HG03103 (cell line): ENCODE measurements around the gene NDUFC2.
"Not testable (repeated sequence)": the region's sequence is repeated elsewhere in the genome, so short reads cannot be mapped to it uniquely, and the experiment has no call there.

ENCODE experiments used
- ATAC-seq: cut with Tn5 transposase; IDR thresholded peaks from one replicate; pipeline ENCODE4 v1.9.1; 2021; ENCODE audit warnings: low read depth; ENCODE audit not compliant: unreplicated experiment

Gene NDUFC2

DNA sequence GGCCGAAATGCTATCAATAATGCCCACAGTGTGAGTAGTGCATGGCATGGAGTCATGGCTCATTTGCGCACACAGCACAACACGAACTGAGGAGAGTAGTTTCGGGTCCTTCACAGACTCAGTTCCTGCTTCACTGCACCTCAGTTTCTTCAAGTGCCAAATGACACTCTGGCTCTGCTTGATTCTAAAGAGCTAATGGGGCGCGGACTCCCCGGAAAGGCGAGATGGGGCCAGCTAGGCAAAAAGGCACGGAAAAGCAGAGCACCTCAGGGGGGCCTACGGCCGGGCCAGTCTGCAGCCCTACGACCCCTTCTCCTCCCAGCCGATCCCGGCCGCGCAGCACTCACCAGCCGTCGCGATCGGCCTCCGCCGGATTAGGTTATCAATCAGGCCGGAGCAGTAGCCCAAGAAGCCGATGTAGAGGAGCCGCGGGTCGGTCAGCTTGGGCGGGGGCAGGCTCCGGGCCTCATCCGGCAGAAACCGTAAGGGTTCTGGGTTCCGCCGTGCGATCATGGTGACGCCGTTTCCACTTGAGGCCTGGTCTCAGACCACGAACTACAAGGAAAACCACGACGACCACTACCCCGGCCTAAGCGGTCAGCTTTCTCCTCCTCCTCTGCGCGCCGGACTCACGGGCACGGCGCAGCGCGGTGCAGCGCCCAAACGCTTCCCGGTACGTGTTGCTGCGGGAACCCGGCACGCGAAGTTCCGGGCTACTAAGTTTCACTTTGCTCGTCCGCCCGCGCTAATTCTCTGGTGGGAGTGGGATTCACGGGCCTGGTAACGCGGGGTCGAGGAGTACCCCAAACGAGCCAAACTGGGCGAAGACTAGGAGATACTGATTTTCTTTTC lies at the start of gene NDUFC2:
Gene NDUFC2, minus strand, starts transcription at position 631 of the 852 bp plus-strand sequence. Its CDS starts 118 bp downstream, at position 513.
- ATAC-seq: peak; percentile 67

DNA sequence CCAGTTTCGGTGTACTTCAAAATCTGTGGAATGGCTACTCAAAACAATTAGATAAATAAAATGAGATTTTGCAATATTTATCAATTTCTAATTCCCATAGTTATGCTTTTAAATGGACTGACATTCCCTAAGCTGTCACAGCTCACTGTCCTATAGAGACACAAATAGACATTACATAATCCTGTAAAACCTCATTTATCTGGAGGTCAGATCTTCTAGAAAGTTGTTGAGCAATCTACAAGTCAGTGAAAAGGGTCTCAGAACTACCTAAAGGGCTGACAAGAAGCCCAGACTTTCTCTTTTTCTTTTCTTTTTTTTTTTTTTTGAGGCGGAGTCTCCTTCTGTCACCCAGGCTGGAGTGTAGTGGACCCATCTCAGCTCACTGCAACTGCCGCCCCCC lies 47.7 kb upstream of the NDUFC2 start:
- ATAC-seq: no peak

DNA sequence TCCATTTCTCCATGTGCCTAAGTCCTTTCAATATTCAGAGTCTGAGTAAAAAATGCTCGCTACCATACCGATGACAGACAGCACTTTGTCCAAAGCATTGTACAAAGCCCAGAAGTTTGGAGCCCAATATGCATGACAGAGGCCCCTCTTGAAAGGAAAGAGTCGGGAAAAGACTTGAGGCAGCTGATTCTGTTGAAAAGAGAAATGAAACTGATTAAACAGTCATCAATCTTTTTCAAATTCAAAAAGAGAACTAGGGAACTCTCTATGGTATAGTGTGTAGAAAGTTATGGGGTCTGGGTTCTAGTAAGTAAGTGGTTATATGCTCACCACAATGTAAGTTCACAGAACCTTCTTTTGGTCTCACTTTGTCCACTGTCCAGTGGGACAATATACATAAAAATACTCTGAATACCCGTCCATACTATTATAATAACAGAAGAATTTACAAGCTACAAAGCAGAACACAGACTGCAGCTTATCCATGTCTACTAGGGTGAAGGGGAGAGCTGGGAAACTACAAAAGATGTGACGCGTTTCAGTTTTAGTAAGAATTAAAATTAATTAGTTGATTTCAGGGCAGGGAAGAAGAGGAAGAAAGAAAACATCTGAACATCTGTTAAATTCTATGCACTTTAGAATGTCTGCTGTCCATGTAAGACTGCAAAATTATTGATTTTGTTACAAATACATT lies 33.1 kb upstream of the NDUFC2 start:
- ATAC-seq: peak; percentile 51

DNA sequence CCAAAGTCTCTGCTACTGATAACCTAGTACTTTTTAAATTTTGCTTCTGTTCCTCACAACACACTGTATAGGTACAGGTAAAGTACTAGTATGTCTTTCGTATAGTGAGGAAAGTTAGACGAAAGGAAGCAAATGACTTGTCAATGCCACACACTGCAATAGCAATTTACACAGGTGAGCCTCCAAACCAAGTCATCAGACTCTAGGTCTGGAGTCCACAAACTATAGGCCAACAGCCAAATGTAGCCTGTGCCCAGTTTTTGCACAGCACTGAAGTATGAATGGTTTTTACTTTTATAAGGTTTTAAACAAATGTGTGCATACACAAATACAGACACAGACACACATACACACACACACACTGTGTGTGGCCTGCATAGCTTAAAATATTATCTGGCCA lies 31.6 kb upstream of the NDUFC2 start:
- ATAC-seq: no peak

DNA sequence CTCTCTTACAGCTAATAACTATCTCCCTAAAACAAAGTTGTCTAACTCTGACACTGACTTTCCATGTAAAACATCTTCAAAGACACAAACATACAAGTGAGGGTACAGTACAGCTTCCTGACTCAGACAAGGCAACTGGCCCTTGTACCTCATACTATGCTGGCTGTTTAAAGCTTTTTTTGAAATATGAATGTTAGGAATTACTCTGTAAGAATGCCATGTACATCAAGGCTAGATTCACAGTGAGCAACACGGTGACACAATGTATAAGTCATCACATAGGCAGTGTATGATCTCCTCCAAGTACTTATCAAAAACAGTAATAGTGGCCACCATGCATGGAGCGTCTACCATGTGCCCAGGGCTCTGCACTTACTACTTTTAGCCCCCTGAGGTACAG lies 31.2 kb upstream of the NDUFC2 start:
- no peak for ATAC-seq

DNA sequence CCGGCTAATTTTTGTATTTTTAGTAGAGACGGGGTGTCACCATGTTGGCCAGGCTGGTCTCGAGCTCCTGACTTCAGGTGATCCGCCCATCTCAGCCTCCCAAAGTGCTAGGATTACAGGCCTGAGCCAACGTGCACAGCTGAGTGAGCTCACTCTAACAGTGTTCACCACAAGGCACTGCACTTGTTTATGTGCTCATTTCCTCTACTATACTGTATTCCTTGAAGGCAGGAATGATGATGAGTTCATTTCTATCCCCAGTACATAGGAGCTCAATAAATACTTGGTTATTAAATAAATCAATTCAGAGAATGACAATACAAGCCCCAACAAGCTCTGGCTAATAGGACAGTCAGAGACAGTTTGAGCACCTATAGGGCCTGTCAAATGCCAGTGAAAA lies 30.7 kb upstream of the NDUFC2 start:
- ATAC-seq: no peak

DNA sequence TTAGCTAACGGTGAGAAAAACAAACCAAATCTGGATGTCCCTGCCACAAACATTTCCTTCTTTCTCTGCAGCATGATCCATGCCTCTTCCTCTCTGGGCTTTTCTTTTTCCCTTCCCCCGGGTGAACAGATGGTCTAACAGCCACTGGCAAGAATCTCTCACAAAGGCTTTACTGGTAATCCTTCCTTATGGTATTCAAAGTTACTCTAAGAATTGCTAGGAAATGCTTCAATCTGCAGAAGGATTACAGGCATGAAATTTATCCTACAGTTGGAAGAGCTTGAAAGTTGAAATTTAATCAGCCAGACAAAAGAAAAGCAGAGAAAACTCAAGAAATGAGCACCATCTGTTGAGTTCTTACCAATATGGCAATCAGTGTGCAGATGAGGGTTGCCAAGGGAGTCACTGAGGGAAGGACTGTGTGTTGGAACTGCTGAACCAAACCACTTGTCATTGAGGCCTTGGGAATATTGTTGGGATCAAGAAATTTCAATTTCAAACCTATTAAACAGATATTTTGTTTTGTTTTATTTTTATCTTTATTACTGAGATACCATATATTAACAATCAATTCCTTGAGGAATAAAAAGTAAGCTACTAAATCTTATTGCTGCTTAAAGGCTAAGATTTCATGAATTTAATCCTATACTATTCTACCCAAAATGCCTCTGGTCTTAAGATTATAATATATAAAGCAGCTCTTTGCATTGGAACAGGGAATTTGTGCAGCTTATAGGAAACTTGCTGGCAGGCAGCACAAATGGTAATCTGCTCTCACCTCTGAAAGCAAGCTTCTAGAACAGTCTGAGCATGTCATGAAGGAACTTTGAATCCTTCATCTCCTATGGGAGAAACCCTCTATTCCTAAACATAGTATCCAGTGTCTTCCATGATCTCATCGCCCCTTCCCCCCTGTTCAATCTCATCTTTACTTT lies 29.7 kb upstream of the NDUFC2 start:
- ATAC-seq: no peak

DNA sequence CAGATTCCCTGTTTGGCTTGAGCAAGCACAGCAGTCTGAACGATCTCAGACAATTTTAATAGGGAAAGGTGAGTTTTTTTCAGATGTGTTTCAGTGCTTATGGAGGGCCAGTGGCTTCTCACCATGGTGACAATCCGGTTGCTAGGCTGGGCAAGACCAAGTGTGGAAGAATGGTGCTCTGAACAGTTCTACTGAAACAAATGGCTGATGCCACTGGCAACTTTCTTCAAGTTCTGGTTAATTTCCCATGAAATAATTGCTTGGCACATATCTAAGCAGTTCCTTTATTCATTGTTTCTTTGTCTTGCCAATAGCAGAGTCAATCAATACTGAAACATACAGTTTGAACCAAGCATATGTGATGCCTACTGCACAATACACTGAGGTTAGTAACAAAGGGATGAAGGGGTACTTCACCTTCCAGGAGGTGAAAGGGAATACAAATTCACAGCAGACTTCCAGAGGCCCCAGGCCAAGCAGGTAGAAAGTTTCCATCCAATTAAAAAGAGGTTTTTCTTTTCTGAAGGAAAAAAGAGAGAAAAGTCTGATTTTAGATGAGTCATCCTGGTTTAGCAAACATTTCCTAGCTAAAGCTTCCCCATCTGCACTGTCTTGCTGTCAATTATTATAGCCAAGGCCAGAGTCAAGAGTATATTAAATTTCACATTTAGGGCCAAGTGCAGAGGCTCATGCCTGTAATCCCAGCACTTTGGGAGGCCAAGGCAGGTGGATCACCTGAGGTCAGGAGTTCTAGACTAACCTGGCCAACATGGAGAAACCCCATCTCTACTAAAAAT lies 21.2 kb upstream of the NDUFC2 start:
- no peak for ATAC-seq

DNA sequence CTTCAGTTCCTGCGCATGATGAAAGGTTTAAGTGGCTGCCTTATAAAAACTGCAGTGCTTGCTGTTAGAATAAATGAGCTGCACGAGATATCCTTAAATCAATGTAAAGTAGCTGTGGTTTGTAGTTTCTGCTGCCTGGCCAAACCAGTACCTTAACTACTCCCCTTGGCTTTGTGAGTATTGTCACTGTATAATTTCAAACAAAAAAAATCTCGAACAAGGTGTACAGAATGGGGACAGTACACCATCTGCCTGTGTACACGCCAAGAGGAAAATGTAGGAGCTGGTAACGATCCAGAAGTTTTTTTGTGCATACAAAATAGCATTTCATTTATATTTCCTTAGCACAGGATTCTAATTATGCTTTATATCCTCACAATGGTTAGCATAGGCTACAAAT lies 20.6 kb upstream of the NDUFC2 start:
- ATAC-seq: no peak

DNA sequence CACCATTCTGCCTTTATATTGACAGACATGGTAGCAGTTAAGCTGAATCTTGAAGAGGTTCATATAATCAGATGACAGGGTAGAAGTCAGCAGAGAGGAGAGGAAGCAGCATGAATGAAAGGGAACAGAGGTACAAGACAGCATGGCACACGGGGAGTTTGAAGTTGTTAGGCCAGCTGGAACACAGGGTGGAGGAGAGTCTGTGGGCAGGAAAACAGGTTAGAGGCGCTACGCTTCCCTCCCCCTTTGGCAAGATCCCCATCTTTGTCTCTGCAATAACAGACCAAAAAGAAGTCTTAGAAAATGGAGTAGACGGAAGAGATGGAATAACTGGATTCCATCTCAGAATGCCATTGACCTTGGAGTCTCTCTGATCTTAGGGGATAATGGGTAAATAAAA lies 20.0 kb upstream of the NDUFC2 start:
- no peak for ATAC-seq

DNA sequence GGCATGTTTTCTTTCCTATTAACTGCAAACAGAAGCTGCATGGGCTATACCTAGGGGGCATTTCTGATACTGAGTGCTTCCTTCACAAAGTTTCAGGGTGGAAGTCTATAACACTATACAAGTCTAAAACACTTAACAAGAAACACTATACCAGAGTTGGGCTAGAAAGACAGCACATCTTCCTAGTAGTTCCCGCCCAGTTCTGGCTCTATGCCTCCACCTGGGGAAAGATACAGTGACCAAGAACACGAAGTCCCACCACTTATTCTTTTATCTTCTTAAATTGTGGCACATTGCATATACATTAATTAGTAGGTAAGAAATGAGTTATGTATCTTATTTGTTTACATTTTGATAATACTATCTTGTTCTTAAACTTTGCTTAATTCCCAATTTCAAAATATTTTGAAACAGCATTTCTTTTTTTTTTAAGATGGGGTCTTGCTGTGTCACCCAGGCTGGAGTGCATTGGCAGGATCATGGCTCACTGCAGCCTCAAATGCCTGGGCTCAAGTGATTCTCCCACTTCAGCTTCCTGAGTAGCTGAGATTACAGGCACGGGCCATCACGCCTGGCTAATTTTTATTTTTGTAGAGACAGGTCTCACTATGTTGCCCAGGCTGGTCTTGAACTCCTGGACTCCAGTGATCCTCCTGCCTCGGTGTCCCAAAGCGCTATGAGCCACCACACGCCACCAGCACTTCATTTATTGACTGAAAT lies 18.2 kb upstream of the NDUFC2 start:
- ATAC-seq: no peak

DNA sequence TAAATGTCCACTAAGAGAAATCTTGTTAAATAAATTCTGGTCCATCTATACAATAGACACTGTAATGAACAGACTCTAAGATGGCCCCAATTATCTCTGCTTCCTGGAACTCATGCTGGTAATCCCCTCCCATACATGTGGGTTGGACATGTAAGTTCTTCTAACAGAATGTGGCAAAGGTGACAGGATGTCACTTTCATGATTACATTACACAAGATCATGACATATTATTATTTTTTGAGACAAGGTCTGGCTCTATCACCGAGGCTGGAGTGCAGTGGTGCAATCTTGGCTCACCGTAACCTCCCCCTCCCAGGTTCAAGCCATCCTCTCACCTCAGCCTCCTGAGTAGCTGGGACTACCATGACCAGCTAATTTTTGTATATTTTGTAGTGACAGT lies 14.6 kb upstream of the NDUFC2 start:
- ATAC-seq: no peak

DNA sequence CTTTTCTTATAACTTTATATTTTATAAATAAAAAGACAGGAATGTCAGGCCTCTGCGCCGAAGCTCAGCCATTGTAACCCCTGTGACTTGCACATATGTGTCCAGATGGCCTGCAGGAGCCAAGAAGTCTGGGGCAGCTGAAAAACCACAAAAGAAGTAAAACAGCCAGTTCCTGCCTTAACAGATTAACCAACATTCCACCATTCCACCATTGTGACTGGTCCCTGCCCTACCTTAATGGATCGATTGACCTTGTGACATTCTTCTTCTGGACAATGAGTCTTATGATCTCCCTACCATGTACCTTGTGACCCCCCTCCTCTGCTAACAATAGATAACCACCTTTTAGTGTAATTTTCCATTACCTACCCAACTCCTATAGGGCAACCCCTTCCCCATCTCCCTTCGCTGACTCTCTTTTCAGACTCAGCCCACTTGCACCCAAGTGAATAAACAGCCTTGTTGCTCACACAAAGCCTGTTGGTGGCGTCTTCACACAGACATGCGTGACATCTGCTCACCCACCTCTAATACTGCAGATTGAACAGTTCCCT lies 6.9 kb upstream of the NDUFC2 start:
- ATAC-seq: not testable (repeated sequence)

DNA sequence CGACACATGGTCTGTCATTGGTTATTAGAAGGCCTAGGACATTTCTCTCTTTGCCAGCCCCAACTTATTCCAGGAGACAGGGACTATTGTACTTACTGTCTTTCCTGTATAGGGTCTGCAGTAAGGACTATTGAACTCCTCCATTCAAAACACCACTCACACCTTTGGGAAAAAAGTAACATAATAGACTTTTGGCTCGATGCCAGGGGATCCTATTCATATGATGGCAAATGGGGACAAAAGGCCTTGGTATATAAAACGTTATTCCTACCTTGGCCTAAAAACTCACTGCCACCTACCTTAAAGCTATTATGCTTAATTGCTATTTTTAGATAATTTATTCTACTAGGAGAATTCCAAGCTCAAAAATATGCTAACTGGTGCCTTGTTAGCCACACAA lies 6.3 kb upstream of the NDUFC2 start:
- no peak for ATAC-seq

DNA sequence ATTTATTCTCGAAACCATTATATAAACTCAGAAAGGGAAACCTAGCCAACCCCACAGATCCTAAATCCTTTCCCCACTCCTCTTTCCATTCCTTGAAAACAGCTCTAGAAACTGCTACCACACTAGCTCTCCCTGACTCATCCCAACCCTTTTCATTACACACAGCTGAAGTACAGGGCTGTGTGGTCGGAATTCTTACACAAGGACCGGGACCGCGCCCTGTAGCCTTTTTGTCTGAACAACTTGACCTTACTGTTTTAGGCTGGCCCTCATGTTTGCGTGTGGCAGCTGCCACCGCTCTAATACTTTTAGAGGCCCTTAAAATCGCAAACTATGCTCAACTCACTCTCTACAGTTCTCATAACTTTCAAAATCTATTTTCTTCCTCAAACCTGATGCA lies 4.8 kb upstream of the NDUFC2 start:
- ATAC-seq: not testable (repeated sequence)

DNA sequence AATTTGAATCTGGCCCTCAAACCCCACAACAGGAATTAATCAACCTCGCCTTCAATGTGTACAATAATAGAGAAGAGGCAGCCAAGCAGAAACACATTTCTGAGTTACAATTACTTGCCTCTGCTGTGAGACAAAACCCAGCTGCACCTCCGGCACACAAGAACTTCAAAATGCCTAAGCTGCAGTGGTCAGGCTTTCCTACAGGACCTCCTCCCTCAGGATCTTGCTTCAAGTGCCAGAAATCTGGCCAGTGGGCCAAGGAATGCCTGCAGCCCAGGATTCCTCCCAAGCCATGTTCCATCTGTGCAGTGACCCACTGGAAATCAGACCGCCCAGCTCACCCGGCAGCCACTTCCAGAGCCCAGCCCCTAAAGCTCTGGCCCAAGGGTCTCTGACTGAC lies 3.4 kb upstream of the NDUFC2 start:
- ATAC-seq: no peak

DNA sequence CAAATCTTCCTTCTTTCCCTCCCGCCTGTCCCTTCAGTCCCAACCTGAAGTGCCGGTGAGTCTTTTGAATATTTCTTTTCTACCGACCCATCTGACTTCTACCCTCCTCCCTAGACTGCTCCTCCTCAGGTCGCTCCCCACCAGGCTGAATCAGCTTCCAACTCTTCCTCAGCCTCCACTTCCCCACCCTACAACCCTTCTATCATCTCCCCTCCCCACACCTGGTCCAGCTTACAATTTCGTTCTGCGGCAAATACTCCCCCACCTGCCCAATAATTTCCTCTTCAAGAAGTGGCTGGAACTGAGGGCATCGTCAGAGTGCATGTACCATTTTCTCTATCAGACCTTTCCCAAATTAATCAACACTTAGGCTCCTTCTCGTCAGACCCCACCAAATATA lies 2.5 kb upstream of the NDUFC2 start:
- ATAC-seq: no peak

DNA sequence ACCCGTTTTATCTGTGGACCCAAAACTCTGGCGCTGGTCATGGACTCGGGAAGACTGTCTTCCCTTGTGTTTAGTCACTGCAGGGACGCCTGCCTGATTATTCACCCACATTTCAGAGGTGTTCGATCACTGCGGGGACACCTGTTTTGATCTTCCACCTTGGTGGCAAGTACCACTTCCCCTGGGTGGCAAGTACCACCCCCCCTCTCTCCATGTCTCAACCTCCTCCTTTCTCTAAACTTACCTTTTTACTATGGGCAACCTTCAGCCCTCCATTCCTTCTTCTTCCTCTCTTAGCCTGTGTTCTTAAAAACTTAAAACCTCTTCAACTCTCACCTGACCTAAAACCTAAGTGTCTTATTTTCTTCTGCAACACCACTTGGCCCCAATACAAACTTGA lies 1.9 kb upstream of the NDUFC2 start:
- ATAC-seq: no peak

DNA sequence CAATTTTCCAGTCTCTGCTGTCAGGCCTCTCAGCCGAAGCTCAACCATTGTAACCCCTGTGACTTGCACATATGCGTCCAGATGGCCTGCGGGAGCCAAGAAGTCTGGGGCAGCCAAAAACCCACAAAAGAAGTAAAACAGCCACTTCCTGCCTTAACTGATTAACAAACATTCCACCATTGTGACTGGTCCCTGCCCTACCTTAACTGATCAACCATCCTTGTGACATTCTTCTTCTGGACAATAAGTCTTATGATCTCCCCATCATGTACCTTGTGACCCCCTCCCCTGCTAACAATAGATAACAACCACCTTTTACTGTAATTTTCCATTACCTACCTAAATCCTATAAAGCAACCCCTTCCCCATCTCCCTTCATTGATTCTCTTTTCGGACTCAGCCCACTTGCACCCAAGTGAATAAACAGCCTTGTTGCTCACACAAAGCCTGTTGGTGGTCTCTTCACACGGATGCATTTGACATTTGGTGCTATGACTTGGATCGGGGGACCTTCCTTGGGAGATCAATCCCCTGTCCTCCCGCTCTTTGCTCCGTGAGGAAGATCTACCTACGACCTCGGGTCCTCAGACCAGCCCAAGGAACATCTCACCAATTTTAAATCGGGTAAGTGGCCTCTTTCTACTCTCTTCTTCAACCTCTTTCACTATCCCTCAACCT lies 1.3 kb upstream of the NDUFC2 start:
- no peak for ATAC-seq
